Measurements from ENCODE around the gene WDFY4. TPM values are rescaled to one million over a fixed set of nuclear protein-coding genes. Genes with fewer than 3 reads are reported as not detected.

Gene WDFY4
- total RNA-seq, 4 donors from 2014 or later: 4.1 to 27.9 (median 9.0) TPM

- TF ChIP-seq, protein P1, sequence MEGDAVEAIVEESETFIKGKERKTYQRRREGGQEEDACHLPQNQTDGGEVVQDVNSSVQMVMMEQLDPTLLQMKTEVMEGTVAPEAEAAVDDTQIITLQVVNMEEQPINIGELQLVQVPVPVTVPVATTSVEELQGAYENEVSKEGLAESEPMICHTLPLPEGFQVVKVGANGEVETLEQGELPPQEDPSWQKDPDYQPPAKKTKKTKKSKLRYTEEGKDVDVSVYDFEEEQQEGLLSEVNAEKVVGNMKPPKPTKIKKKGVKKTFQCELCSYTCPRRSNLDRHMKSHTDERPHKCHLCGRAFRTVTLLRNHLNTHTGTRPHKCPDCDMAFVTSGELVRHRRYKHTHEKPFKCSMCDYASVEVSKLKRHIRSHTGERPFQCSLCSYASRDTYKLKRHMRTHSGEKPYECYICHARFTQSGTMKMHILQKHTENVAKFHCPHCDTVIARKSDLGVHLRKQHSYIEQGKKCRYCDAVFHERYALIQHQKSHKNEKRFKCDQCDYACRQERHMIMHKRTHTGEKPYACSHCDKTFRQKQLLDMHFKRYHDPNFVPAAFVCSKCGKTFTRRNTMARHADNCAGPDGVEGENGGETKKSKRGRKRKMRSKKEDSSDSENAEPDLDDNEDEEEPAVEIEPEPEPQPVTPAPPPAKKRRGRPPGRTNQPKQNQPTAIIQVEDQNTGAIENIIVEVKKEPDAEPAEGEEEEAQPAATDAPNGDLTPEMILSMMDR (IDR thresholded peaks at IDR 0.05; ENCODE audit: low read depth): no peak
Measured at GRCh38 chr10:48964038-48964437, 279.4 kb downstream of the WDFY4 start.

DNA sequence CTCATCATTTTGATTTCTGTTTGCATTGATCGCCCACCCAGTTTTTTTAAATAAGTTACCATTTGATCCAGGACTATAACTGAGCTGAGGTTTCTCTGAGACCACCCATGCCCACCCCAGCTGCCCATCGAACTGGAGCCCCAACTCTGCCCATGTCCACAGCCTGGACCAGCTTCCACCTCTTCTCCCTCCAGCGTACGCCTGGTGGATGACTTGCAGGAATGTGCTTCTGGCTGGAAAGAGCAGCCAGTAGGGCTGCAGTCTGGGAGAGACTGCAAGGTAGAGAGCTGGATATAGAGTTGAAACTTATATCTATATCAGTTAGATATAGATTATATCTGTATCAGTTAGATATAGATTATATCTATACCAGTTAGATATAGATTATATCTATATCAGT is 280.8 kb downstream of the WDFY4 start:
- TF ChIP-seq, protein P1 (IDR thresholded peaks at IDR 0.05; ENCODE audit: low read depth): no peak

- TF ChIP-seq, protein P1 (IDR thresholded peaks at IDR 0.05; ENCODE audit: low read depth): no peak
Measured at GRCh38 chr10:48968036-48968435, 283.4 kb downstream of the WDFY4 start.

DNA sequence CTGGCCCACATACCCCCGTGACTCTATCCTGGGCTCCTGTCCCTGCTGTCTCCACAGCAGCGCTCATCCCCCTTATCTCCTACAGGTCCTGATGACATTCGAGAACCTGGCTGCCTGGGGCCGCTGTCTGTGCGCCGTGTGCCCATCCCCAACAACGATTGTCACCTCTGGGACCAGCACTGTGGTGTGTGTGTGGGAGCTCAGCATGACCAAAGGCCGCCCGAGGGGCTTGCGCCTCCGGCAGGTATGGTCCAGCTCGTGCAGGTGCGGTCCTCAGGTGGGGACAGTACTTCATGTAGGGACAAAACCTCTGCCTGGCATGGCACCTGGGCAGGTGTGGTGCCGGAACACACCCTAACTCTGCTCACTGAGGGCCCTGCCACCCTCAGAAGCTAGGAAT is 285.4 kb downstream of the WDFY4 start:
- TF ChIP-seq, protein P1 (IDR thresholded peaks at IDR 0.05; ENCODE audit: low read depth): no peak

DNA sequence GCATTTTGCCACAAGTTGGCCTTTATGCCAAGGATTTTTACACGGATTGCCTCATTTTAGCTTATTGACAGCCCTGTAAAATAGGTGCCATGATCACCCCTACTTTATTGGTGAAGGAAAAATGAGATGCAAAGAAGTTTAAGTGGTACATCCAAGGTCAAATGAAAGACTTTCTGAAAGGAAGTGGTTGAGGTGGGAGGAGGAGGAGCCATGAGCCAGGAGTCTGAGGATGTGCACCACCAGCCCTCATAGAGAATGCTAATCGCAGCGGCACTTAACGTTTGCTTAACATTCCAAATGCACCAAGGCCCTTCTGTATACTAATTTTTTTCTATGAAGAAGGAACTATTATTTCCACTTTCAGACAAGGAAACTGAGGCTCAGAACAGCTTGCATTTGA is 286.0 kb downstream of the WDFY4 start:
- TF ChIP-seq, protein P1 (IDR thresholded peaks at IDR 0.05; ENCODE audit: low read depth): no peak

GRCh38 chr10:48973065-48973464 is 288.4 kb downstream of the WDFY4 start:
- TF ChIP-seq, protein P1 (IDR thresholded peaks at IDR 0.05; ENCODE audit: low read depth): no peak

GRCh38 chr10:48974510-48975156 is 290.0 kb downstream of the WDFY4 start:
- TF ChIP-seq, protein P1 (IDR thresholded peaks at IDR 0.05; ENCODE audit: low read depth): no peak
